WTC11 (cell line): ENCODE data around the gene TTC7B. TPM values are rescaled to one million over a fixed set of nuclear protein-coding genes. Genes with fewer than 3 reads are reported as not detected.
"Not testable (repeated sequence)": the region's sequence is repeated elsewhere in the genome, so short reads cannot be mapped to it uniquely, and the experiment has no call there.

Source experiments
- ATAC-seq: fragments of 200-7000 bp; cut with Tn5 transposase; 2 replicates; pipeline ENCODE4 v1.10.0; 2021; ENCODE audit warnings: mild to moderate bottlenecking, moderate library complexity
- CTCF ChIA-PET: fragments of 300-600 bp; sonication (Branson Sonifier 250); formaldehyde crosslinking; loops from one replicate; lab custom pipeline; 2021; ENCODE audit warnings: antibody characterized with exemption; lab: Charles Lee
- POLR2A ChIA-PET: fragments of 350-600 bp; sonication (Branson Sonifier 250); formaldehyde crosslinking; loops from one replicate; lab custom pipeline; 2021; ENCODE audit warnings: antibody characterized with exemption; lab: Charles Lee
- DNase-seq: peaks from one replicate; pipeline ENCODE4 v3.0.0; 2021; ENCODE audit warnings: low spot score
- H3K27ac Mint-ChIP-seq: 2 replicates; pipeline ENCODE4 v1.8.0; 2021; ENCODE audit warnings: mixed read lengths
- H3K27me3 Mint-ChIP-seq: 2 replicates; pipeline ENCODE4 v1.8.0; 2021; ENCODE audit warnings: low read depth, mild to moderate bottlenecking, moderate library complexity, mixed read lengths
- H3K36me3 Mint-ChIP-seq: 2 replicates; pipeline ENCODE4 v1.8.0; 2021; ENCODE audit warnings: mixed read lengths
- H3K4me1 Mint-ChIP-seq: 2 replicates; pipeline ENCODE4 v1.8.0; 2022; ENCODE audit warnings: mixed read lengths
- H3K4me3 Mint-ChIP-seq: 2 replicates; pipeline ENCODE4 v1.8.0; 2021; ENCODE audit warnings: mild to moderate bottlenecking, moderate library complexity, mixed read lengths
- H3K9me3 Mint-ChIP-seq: 2 replicates; pipeline ENCODE4 v1.8.0; 2021; ENCODE audit warnings: mixed read lengths
- CDX4 ChIP-seq: fragments of 250-450 bp; sonication (Bioruptor Pico); IDR thresholded peaks from 2 replicates; pipeline ENCODE4 v1.9.0; 2021; ENCODE audit warnings: moderate library complexity, mild to moderate bottlenecking, inconsistent platforms, borderline replicate concordance
- CREB1 ChIP-seq: sonication (generic); formaldehyde crosslinking; IDR thresholded peaks from 2 replicates; pipeline ENCODE4 v1.8.0; 2023; ENCODE audit warnings: mild to moderate bottlenecking, missing genetic modification reagents
- ELF4 ChIP-seq: sonication (generic); formaldehyde crosslinking; IDR thresholded peaks from 2 replicates; pipeline ENCODE4 v1.8.1; 2022; ENCODE audit warnings: low read depth, mild to moderate bottlenecking, moderate library complexity, missing genetic modification reagents
- EMX1 ChIP-seq: fragments of 250-450 bp; sonication (Bioruptor Pico); IDR thresholded peaks from 2 replicates; pipeline ENCODE4 v1.8.0; 2021; ENCODE audit warnings: mild to moderate bottlenecking
- ESRRA ChIP-seq: sonication (generic); formaldehyde crosslinking; IDR thresholded peaks from 2 replicates; pipeline ENCODE4 v1.8.1; 2022; ENCODE audit warnings: mild to moderate bottlenecking, missing genetic modification reagents, borderline replicate concordance
- ETV6 ChIP-seq: sonication (generic); formaldehyde crosslinking; IDR thresholded peaks from 2 replicates; pipeline ENCODE4 v1.8.1; 2022; ENCODE audit warnings: mild to moderate bottlenecking, missing genetic modification reagents
- FOXP4 ChIP-seq: sonication (generic); formaldehyde crosslinking; IDR thresholded peaks from 2 replicates; pipeline ENCODE4 v1.8.0; 2022; ENCODE audit warnings: mild to moderate bottlenecking, missing genetic modification reagents
- GRHL2 ChIP-seq: fragments of 250-450 bp; sonication (Bioruptor Pico); IDR thresholded peaks from 2 replicates; pipeline ENCODE4 v1.8.0; 2022; ENCODE audit warnings: mild to moderate bottlenecking, moderate library complexity; ENCODE audit not compliant: insufficient replicate concordance, severe bottlenecking
- JUN ChIP-seq: sonication (generic); formaldehyde crosslinking; IDR thresholded peaks from 2 replicates; pipeline ENCODE4 v1.8.0; 2023; ENCODE audit warnings: mild to moderate bottlenecking, missing genetic modification reagents
- MAX ChIP-seq: sonication (generic); formaldehyde crosslinking; IDR thresholded peaks from 2 replicates; pipeline ENCODE4 v1.8.0; 2022; ENCODE audit warnings: mild to moderate bottlenecking, missing genetic modification reagents
- NR1H2 ChIP-seq: sonication (generic); formaldehyde crosslinking; IDR thresholded peaks from 2 replicates; pipeline ENCODE4 v1.9.0; 2021; ENCODE audit warnings: mild to moderate bottlenecking, moderate library complexity, missing genetic modification reagents
- NR2C2 ChIP-seq: sonication (generic); formaldehyde crosslinking; IDR thresholded peaks from 2 replicates; pipeline ENCODE4 v1.8.0; 2022; ENCODE audit warnings: mild to moderate bottlenecking, missing genetic modification reagents
- PRDM15 ChIP-seq: sonication (generic); formaldehyde crosslinking; IDR thresholded peaks from 2 replicates; pipeline ENCODE4 v1.8.0; 2022; ENCODE audit warnings: missing genetic modification reagents
- SMAD4 ChIP-seq: sonication (generic); formaldehyde crosslinking; IDR thresholded peaks from 2 replicates; pipeline ENCODE4 v1.8.0; 2022; ENCODE audit warnings: mild to moderate bottlenecking, missing genetic modification reagents
- SOX15 ChIP-seq: fragments of 250-450 bp; sonication (Bioruptor Pico); IDR thresholded peaks from 2 replicates; pipeline ENCODE4 v1.9.0; 2021; ENCODE audit warnings: mild to moderate bottlenecking
- SP1 ChIP-seq: sonication (generic); formaldehyde crosslinking; conservative IDR thresholded peaks from 2 replicates; pipeline ENCODE4 v1.8.1; 2022; ENCODE audit warnings: missing genetic modification reagents
- TEAD1 ChIP-seq: sonication (generic); formaldehyde crosslinking; IDR thresholded peaks from 2 replicates; pipeline ENCODE4 v1.8.0; 2022; ENCODE audit warnings: mild to moderate bottlenecking, missing genetic modification reagents
- ZBTB21 ChIP-seq: sonication (generic); formaldehyde crosslinking; IDR thresholded peaks from 2 replicates; pipeline ENCODE4 v1.8.1; 2023; ENCODE audit warnings: mild to moderate bottlenecking, missing genetic modification reagents, borderline replicate concordance
- ZNF138 ChIP-seq: sonication (generic); formaldehyde crosslinking; conservative IDR thresholded peaks from 2 replicates; pipeline ENCODE4 v1.8.1; 2022; ENCODE audit warnings: mild to moderate bottlenecking, moderate library complexity, missing genetic modification reagents
- total RNA-seq: library from RNA; stranded (reverse); gene quantifications from 3 replicates; pipeline ENCODE4 v1.2.3, GENCODE V29; 2021
- TF ChIP-seq, protein P1 (sequence below): sonication (generic); formaldehyde crosslinking; IDR thresholded peaks from 2 replicates; pipeline ENCODE4 v1.8.1; 2022; ENCODE audit warnings: mild to moderate bottlenecking, missing genetic modification reagents, moderate library complexity, borderline replicate concordance

Gene TTC7B
- total RNA-seq, 1 experiment from 2014 or later: 27.6 TPM

- Mint-ChIP-seq H3K4me3 (no peak overlapping the region), H3K9me3 (no peaks in the 10 kb centered on the region), H3K36me3 (no peaks in the 10 kb centered on the region), H3K27me3 (no peaks in the 10 kb centered on the region)
- no peak for ATAC-seq
- TF ChIP-seq ZBTB21 (no peak), CREB1 (no peak), TEAD1 (CRISPR knock-in tag) (no peak), NR2C2 (CRISPR knock-in tag) (no peak), SMAD4 (CRISPR knock-in tag) (no peak), SOX15 (CRISPR knock-in tag) (no peak), SP1 (no peak), ELF4 (no peak), EMX1 (no peak), PRDM15 (CRISPR knock-in tag) (no peak), FOXP4 (CRISPR knock-in tag) (no peak), JUN (CRISPR knock-in tag) (no peak)
- TF ChIP-seq, protein P1, sequence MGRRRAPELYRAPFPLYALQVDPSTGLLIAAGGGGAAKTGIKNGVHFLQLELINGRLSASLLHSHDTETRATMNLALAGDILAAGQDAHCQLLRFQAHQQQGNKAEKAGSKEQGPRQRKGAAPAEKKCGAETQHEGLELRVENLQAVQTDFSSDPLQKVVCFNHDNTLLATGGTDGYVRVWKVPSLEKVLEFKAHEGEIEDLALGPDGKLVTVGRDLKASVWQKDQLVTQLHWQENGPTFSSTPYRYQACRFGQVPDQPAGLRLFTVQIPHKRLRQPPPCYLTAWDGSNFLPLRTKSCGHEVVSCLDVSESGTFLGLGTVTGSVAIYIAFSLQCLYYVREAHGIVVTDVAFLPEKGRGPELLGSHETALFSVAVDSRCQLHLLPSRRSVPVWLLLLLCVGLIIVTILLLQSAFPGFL (CRISPR knock-in tag): no peak
- TF ChIP-seq, all 79 proteins: peak for 0
- Mint-ChIP-seq H3K4me1 (peaks cover 2% of the 10 kb centered on the region), H3K27ac (no peak overlapping the region)
- CTCF ChIA-PET: interaction anchor here (1.2 kb wide), 1 partner anchor 28 kb away, joined by 4 read pairs; no protein-coding TSS in a partner anchor
- DNase-seq: no peak
- POLR2A ChIA-PET: no interaction called here
Measured at GRCh38 chr14:90844321-90844720, 28.1 kb upstream of the TTC7B start.

- Mint-ChIP-seq H3K27me3 (no peaks in the 10 kb centered on the region; the same call in 1 of the 2 replicates), H3K9me3 (no peaks in the 10 kb centered on the region), H3K27ac (no peak overlapping the region), H3K36me3 (no peaks in the 10 kb centered on the region), H3K4me1 (peaks cover 3% of the 10 kb centered on the region; the same call in 1 of the 2 replicates), H3K4me3 (no peak overlapping the region)
- ATAC-seq (no peak), DNase-seq (no peak)
- ChIA-PET CTCF (interaction anchor here (1.1 kb wide), 1 partner anchor 331 kb away, joined by 4 read pairs; no protein-coding TSS in a partner anchor), POLR2A (no interaction called here)
- no peak for TF ChIP-seq SP1
- TF ChIP-seq NR2C2 (CRISPR knock-in tag): no peak
- no peak for TF ChIP-seq CDX4
- TF ChIP-seq NR1H2 (CRISPR knock-in tag): no peak
- no peak for TF ChIP-seq GRHL2
- no peak for TF ChIP-seq MAX (CRISPR knock-in tag)
- TF ChIP-seq ETV6 (CRISPR knock-in tag): no peak
- no peak for TF ChIP-seq ZNF138 (CRISPR knock-in tag)
- TF ChIP-seq ESRRA: no peak
Measured at GRCh38 chr14:90842726-90843125, 26.5 kb upstream of the TTC7B start.

GRCh38 chr14:90840667-90841066 is 24.4 kb upstream of the TTC7B start:
- H3K9me3 Mint-ChIP-seq, H3K36me3 Mint-ChIP-seq, ATAC-seq, DNase-seq, H3K27me3 Mint-ChIP-seq, POLR2A ChIA-PET, H3K4me1 Mint-ChIP-seq, H3K27ac Mint-ChIP-seq, H3K4me3 Mint-ChIP-seq: not testable (repeated sequence)
- CTCF ChIA-PET: interaction anchor here (0.7 kb wide), 1 partner anchor 62 kb away, joined by 3 read pairs; no protein-coding TSS in a partner anchor
